GM19467 (cell line): Measurements from ENCODE around the gene CLIP2.
"Not testable (repeated sequence)": the region's sequence is repeated elsewhere in the genome, so short reads cannot be mapped to it uniquely, and the experiment has no call there.

Source experiments
- ATAC-seq: cut with Tn5 transposase; IDR thresholded peaks from one replicate; pipeline ENCODE4 v1.9.1; 2021; ENCODE audit warnings: mild to moderate bottlenecking, moderate library complexity; ENCODE audit not compliant: unreplicated experiment

Gene CLIP2

DNA sequence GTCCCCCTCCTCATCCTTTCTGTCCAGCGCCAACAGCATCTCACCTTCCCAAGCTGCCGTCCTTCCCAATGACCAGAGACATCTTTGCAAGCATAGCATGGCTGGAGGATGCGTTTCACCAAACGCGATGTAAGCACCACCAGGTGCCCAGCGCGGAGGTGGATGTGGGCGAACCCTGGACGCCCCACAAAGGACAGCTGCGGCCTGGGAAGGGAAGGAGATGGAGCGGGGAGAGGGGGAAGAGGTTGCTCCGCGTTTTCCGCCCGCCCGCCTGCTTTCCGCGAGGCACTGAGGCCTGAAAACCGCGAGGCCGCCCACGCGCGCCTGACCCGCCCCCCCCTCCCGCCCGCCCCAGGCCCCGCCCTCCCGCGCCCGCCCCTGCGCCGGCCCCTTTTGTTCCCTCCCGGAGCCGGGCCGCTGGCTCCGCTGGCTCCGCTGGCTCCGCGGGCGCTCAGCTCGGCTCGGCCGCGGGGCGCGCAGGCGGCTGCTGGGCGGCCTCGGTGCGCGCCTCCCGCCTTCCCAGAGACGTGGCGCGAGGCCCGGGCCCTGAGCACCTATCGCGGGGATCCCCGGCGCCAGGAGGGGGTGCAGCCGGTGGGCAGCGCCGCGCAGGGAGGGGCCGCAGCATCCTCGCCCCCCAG, at the start of gene CLIP2:
CLIP2 (plus strand) TSS at position 390 of the 641 bp plus-strand sequence. CDS start 28,140 bp downstream, outside the sequence.
- peak; percentile 40 for ATAC-seq

DNA sequence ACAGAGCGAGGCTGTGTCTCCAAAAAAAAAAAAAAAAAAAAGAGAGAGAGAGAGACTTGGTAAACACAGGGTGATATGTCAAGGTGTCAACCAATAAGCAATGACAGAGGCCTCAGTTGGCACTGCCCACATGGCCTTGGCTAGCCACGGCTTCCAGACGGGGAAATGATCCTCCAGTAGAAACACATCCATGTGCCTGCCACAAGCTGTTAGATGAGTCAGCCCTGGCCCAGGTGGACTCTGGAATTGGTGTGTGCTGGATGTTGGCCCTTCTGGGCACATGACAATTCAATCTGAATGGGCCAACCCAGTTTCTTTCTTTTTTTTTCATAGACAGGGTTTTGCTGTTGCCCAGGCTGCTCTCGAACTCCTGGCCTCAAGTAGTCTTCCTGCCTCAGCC, 48.7 kb upstream of the CLIP2 start:
- no peak for ATAC-seq

DNA sequence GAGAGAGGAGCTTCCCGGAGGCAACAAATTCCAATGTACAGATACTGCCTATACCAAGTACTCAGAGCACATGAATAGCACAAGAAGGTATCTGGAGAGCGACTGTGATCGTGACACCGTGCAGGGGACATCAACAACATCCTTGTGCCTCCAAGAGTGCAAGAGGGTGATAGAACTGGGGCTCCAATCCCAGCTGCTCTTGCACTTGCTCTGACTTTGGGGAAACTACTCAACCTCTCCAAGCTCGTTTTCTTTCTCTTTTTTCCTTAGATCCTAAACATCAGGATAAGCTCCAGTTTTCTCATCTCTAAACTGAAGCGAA, 47.1 kb upstream of the CLIP2 start:
- no peak for ATAC-seq

DNA sequence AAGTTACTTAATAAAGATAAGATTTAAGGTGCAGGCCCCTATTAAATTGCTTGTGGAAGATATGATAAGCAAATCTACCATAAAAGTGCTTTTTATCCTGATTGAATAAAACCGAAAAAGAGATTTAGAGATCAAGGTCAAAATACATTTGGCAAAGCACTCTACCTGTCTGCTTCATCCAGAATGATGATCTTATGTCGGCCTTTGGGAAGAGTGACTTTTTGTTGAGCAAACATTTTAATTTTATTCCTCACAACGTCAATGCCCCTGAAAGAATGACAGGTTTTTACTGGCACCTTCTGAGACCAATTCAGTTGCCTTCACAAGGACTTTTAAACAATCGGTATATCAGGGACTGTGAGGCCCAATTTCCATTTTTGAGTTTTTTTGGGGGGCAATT, 42.7 kb upstream of the CLIP2 start:
- no peak for ATAC-seq

DNA sequence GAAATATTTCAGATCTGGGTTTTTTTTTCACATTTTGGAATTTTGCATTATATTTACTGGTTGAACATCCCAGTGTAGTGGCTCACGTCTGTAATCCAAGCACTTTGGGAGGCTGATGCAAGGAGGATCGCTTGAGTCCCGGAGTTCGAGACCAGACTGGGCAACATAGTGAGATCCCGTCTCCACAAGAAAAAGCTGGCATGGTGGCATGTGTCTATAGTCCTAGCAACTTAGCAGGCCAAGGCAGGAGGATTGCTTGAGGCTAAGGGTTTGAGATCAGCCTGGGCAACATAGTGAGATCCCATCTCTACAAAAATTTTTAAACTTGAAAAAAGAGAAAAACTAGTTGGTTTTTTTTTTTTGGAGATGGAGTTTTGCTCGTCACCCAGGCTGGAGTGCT, 41.1 kb upstream of the CLIP2 start:
- no peak for ATAC-seq

DNA sequence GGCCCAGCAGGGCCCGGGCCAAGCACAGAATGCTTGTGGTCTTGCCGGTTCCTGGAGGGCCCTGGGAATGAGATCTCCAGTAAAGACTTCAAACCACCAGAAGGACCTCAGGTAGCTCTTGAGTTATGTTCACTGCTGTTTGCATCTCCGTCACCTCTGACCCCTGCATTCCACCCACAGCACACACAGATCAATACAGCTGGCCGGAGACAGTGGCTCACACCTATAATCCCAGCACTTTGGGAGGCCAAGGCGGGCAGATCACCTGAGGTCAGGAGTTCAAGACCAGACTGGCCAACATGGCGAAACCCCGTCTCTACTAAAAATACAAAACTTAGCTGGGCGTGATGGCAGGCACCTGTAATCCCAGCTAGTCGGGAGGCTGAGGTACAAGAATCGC, 40.1 kb upstream of the CLIP2 start:
- ATAC-seq: not testable (repeated sequence)

DNA sequence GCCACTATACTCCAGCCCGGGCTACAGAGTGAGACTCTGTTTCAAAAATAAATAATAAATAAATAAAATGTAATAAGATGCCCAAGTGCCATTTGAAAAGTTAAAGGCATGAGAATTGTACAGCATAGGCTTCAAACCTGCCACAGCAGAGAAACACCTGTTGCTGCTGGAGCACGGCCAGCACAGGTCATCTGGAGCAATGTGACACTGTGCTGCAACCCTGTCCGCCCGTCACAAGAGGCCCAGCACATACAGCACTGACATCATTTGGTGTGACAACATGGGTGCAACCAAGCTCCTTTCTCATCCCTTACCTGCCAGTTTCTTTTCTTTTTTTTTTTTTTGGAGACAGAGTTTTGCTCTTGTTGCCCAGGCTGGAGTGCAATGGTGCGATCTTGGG, 36.3 kb upstream of the CLIP2 start:
- no peak for ATAC-seq

DNA sequence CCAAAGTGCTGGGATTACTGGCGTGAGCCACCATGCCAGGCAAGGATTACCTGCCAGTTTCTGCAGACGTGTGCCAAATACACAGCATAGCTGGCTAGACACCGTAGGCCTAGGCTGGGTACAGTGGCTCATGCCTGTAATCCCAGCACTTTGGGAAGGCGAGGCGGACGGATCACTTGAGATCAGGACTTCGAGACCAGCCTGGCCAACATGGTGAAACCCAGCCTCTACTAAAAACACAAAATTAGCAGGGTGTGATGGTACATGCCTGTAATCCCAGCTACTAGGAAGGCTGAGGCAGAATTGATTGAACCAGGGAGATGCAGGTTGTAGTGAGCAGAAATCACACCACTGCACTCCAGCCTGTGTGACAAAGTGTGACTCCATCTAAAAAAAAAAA, 35.9 kb upstream of the CLIP2 start:
- no peak for ATAC-seq

DNA sequence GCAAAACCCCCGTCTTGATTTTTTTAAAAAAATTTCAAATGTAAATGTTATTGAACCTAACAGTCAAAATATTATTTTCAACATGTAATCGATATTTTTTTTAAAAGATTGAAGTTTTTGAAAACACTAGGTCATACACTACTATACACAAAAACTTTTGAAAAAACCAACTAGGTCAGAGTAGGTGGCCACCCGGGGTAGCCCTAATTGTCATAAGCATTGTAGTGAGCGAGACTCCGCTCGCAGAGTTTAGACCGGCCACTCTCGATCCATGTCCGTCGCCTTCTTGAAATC, 35.4 kb upstream of the CLIP2 start:
- no peak for ATAC-seq

DNA sequence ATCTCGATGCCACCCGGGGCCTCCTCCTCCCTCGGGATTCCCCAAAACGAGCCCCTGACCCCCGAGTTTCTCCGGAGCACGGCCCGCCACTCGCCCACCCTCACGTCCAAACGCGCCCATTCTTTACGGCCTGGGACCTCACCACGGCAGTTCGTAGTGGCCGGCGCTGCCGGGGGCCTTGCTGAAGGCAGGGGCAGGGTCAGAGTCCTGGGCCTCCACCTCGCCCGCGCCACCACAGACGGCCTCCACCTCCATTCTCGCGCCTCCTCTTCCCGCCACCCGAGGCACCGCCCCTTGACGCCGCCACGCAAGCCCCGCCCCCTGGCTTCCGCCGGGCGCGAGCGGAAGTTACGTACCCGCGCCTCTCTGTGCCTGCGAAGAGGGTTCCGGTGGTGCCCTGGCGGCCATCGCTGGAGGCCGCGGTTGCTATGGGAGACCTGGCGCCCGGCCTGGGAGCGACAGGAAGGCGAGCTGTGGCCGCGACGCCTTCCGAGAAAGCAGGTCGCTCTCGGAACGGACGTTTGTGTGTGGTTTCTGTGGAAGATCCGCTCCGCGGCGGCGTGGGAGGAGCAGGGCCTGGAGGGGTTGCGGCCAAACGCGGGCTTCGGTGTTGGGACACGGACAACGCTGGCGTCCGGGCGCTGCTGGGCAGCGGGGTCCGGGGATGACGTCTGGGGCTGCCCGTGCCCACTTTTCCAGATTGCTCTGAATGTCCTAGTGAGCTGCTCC, 34.9 kb upstream of the CLIP2 start, which contains the start of gene RFC2:
RFC2 (minus strand) TSS at position 271 of the 729 bp plus-strand sequence; CDS start at position 255, 16 bp downstream.
- ATAC-seq: peak; percentile 89

DNA sequence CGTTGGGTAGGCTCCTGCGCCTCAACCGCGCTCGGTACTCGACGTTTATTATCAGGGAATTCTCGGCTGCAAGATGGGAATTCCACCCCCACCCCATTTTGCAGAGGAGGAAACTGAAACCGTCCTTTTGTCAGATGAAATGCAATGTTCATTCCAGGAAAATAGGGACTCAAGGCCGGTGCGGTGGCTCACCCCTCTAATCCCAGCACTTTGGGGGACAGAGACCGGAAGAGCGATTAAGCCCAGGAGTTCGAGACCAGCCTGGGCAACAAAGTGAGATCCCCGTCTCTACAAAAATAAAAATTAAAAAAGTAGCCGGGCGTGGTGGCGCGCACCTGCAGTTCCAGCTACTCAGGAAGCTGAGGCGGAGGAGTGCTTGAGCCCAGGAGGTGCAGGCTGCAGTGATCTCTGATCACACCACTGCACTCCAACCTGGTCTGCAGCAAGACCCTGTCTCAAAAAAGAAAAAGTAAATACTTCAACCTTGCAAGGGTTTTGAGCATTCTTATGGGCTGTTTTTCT, 34.3 kb upstream of the CLIP2 start:
- no peak for ATAC-seq

DNA sequence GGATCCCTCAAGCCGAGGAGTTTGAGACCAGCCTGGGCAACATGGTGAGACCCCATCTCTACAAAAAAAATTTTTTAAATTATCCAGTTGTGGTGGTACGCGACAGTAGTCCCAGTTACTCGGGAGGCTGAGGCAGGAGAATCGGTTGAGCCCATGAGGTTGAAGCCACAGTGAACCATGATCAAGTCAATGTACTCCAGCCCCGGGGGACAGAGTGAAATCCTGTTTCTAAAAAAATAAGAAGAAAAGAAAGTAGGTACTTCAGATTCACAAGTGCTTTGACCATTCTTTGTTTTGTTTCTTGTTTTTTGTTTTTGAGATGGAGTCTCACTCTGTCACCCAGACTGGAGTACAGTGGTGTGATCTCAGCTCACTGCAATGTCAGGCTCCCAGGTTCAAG, 33.7 kb upstream of the CLIP2 start:
- not testable (repeated sequence) for ATAC-seq

DNA sequence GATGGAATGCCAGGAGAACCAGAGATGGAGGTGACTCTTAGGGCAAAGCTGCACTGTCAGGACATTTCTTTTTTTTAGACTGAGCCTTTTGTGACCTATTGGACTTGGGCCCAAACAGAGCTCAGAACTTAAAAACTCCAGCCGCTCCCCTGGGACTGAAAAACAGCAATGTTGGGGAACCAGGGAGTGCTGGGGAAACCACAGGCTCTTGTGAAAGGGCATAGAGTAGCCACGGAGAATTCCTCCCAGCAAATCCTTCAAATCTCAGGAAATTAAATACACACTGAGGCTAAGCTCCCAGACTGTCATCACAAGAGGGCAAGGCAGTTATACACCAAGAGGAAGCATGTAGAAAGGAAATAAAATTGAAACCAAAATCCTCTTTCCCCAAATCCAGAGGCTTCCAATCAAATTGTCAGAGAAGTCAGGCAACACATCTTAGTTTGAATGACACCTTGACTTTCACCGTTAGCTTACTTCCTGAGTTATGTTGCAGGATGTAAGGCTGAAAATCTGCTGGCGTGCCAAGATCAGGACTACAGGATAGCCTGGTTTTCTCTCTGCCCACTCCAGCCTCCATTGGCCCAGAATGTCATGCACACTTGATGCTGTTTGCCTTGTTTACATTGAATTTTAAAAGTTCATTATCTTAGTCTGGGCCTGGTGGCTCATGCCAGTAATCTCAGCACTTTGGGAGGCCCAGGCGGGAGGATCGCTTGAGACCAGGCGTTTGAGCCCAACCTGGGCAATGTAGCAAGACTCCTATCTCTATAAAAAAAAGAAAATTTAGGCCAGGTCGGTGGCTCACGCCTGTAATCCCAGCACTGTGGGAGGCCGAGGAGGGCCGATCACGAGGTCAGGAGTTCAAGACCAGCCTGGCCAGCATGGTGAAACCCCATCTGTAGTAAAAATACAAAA, 32.5 kb upstream of the CLIP2 start:
- ATAC-seq: no peak

DNA sequence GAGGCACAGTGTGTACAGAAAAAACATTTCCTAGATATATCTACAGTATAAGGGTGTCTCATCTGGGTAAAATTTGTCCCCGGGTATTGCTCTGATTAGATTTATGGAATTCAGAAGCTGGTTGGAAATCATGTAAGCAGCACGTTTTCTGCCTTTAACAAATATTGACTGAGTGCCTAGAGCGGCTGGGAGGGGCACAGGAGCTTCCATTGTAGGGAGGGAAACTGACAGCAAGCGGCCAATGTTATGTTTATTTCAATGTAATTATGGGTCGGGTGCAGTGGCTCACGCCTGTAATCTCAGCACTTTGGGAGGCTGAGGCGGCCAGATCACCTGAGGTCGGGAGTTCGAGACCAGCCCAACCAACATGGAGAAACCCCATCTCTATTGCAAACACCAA, 30.6 kb upstream of the CLIP2 start:
- no peak for ATAC-seq

DNA sequence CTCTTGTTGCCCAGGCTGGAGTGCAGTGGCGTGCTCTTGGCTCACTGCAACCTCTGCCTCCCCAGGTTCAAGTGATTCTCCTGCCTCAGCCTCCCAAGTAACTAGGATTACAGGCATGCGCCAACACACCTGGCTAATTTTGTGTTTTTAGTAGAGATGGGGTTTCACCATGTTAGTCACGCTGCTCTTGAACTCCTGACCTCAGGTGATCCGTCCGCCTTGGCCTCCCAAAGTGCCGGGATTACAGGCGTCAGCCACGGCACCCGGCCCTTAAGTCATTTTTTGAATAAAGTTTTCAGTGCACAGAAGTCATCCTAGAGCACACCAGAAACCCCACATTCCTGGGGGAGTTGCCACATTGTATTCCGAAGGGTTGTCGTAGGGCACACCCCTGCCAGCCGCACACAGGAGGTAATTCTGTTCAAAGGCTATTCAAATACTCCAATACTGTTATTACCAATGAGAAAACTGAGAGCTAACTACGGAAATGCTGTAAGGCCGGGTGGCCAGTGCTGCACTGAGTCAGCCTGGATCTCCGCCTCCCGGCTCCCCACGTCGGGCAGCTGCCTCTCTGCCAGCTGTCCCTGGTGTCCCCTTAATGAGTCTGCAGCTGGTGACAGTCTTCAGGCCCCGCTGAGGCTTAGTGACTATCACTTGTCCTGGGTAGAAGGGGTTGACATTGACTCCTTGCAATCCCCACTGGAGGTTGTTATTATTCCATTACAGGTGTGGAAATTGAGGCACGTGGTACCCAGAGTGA, 26.4 kb upstream of the CLIP2 start:
- no peak for ATAC-seq

DNA sequence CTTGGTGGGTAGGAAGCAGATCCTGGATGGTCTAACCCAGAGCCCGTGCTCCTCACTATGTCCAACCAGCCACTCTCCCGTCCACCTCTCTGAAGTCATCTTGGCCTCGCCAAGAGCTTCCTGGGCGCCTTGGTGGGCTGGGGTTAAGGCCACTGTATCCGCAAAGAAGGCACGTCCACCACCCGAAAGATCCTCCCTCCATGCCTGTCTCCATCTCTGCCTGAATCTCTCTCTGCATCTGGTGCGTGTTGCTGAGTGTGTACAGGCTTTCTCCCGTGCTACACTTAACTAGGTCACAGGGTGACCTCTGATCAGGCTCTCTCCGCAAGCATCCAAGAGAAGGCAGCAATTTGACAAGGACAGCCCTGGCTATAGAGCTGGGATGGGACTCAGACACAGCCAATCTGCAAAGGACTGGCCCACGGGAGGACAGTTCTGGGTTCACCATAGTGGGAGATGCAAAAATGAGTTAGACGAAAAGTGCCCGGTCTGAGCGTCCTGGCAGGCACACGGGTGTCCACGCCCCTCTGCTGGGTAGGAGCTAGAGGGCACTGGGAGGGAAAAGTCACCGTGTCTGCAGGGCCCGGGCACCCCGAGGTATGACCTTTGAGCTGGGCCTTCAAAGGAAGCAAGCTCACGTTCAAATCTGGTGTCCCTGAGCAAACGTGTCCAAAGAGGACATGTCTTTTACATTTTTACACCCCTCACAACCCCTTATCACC, 25.6 kb upstream of the CLIP2 start:
- ATAC-seq: no peak

DNA sequence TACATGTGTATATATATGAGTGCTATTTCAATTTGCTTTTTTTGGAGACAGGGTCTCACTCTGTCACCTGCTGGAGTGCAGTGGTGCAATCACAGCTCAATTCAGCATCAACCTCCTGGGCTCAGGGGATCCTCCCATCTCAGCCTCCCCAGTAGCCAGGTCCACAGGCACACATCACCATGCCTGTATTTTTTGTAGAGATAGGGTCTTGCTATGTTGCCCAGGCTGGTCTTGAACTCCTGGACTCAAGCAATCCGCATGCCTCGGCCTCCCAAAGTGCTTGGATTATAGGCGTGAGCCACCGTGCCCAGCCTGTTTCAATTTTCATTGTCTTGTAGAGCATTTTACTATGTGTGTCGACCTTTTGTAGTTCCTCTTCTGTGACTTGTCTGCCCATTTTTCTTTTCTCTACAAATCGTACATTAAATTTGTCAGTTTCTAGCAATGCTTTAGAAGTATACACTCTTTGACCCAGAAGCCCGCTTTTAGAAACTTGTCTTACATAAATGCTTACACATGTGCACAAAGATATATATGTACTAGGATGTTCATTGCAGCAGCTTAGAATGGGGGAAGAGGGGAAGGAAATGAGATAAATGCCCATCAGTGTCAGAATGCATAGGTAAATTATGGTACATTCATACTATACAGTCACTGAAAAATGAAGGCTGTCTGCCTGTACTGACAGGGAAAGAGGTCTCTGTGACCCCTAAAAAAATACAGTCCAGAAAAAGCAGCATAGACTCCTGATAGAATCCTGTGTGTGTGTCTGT, 22.8 kb upstream of the CLIP2 start:
- no peak for ATAC-seq

DNA sequence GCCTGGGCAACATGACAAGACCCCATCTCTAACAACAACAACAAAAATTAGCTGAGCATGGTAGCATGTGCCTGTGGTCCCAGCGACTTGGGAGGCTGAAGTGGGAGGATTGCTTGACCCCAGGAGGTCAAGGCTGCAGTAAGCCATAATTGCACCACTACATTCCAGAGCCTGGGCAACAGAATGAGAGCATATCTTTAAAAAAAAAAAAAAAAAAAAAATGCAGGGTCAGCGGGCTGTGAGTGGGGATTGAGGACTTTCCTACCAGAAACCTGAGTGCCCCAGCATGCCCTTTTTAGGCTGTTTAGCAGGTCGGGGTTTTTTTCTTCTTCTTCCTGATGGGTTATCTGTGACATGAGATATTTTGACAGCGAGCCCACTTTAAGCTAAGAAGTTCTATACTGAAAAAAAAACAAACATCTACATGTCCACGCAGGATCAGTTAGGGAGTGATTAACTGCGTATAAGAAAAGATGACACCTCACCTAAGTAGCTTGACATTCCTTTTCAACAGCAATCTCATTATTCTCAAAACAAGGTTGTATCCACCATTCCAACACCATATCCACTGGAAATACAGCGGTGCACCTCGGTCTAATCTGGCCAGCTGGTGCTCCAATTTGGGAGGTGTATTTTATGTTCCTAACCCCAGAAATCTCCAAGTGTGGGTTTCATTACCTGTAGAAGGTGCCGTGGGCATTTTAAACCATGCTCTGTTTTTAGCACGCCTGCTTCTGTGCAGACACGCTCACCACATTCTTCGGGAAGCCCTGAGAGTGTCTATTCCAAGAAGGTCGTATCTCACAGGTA, 21.2 kb upstream of the CLIP2 start:
- no peak for ATAC-seq
